ENCODE data around the gene LDLRAP1. TPM values are rescaled to one million over a fixed set of nuclear protein-coding genes. Genes with fewer than 3 reads are reported as not detected.

The LDLRAP1 gene
- polyA plus RNA-seq, 1 experiment: 12.4 TPM

GRCh38 chr1:25567710-25568089 is 24.3 kb downstream of the LDLRAP1 start:
- H3K27me3 ChIP-seq (ENCODE audit: control insufficient read depth, insufficient read depth, low read length): no peaks in the 10 kb centered on the region
- peak overlapping the region; percentile 94 for H3K27ac ChIP-seq (ENCODE audit: low read depth, low read length)
- DNase-seq (ENCODE audit: low read depth, low spot score): no peak
- no peak overlapping the region for H3K4me3 ChIP-seq (ENCODE audit: low read depth, low read length)
- H3K9me3 ChIP-seq (ENCODE audit: control insufficient read depth, insufficient read depth, low read length): no peaks in the 10 kb centered on the region; the same call in 1 of the 2 replicates
- no peak for TF ChIP-seq CTCF (IDR thresholded peaks at IDR 0.05; ENCODE audit: low read depth, low read length)
- POLR2A ChIA-PET: interaction anchor here (0.6 to 1.4 kb wide), 2 partner anchors 46 to 320 kb away, joined by 4 read pairs; partner anchors contain the start of gene RSRP1
- CTCF ChIA-PET: interaction anchor here (1.0 to 1.4 kb wide), 2 partner anchors 19 to 41 kb away, joined by 3 read pairs; no protein-coding TSS in a partner anchor

GRCh38 chr1:25568090-25568833 is 24.9 kb downstream of the LDLRAP1 start:
- Histone ChIP-seq H3K27ac (ENCODE audit: low read depth, low read length) (peak overlapping the region; percentile 94), H3K9me3 (ENCODE audit: control insufficient read depth, insufficient read depth, low read length) (no peaks in the 10 kb centered on the region; the same call in 1 of the 2 replicates), H3K27me3 (ENCODE audit: control insufficient read depth, insufficient read depth, low read length) (no peaks in the 10 kb centered on the region), H3K4me3 (ENCODE audit: low read depth, low read length) (no peak overlapping the region)
- ChIA-PET POLR2A (interaction anchor here (0.6 to 1.4 kb wide), 2 partner anchors 47 to 321 kb away, joined by 4 read pairs; partner anchors contain the start of gene RSRP1), CTCF (no interaction called here)
- DNase-seq (ENCODE audit: low read depth, low spot score): no peak
- TF ChIP-seq CTCF (IDR thresholded peaks at IDR 0.05; ENCODE audit: low read depth, low read length): peak; percentile 26; the same call in 1 of the 2 replicates

- no peaks in the 10 kb centered on the region; the same call in 1 of the 2 replicates for H3K9me3 ChIP-seq (ENCODE audit: control insufficient read depth, insufficient read depth, low read length)
- H3K27ac ChIP-seq (ENCODE audit: low read depth, low read length): peak overlapping the region; percentile 94
- H3K27me3 ChIP-seq (ENCODE audit: control insufficient read depth, insufficient read depth, low read length): no peaks in the 10 kb centered on the region
- ChIA-PET POLR2A (no interaction called here), CTCF (interaction anchor here (1.0 kb wide), 1 partner anchor 429 kb away, joined by 5 read pairs; the partner anchor contains the start of gene PAFAH2)
- H3K4me3 ChIP-seq (ENCODE audit: low read depth, low read length): no peak overlapping the region
- no peak for TF ChIP-seq CTCF (IDR thresholded peaks at IDR 0.05; ENCODE audit: low read depth, low read length)
- DNase-seq (ENCODE audit: low read depth, low spot score): peak; percentile 33
Observed at GRCh38 chr1:25568834-25569596, 25.6 kb downstream of the LDLRAP1 start.

DNA sequence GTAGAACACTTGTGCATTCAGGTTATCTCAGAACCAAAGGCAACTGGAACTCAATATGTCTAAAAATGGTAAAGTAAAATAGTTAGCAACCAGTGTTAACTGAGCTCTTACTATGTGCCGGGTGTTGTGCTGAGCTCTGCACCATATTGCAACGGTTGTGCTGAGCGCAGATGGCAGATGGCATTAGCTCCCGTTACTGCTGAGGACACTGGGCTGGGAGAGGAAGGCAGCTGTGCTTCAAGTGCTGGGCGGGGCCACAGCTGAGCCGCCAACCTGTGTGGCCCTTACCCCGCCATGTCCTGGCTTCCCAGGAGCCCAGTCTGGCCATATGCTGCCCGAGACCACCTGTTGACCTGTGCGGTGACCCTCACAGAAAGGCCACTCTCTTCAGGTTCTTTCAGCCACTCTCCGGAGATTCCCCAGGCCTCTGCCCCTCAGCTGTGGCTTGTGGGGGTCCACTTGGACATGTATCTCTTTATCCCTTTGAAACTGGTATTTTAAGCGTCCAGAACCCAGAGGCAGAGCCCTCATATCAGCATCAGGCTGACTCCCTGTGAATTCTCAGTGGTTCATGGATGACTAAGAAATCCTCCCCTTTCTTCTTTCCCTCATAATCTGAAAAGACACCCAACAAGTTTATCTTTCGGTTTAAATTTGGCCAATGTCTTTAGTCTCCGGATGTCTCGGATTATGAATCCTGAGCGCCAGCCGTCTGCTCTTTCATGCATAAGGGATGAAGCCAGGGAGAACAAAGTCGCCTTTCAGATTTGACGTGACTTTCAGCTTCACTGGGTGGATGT is 26.4 kb downstream of the LDLRAP1 start:
- H3K27ac ChIP-seq (ENCODE audit: low read depth, low read length): no peak overlapping the region
- POLR2A ChIA-PET: no interaction called here
- no peak overlapping the region for H3K4me3 ChIP-seq (ENCODE audit: low read depth, low read length)
- H3K27me3 ChIP-seq (ENCODE audit: control insufficient read depth, insufficient read depth, low read length): no peaks in the 10 kb centered on the region
- H3K9me3 ChIP-seq (ENCODE audit: control insufficient read depth, insufficient read depth, low read length): no peaks in the 10 kb centered on the region; the same call in 1 of the 2 replicates
- no peak for DNase-seq (ENCODE audit: low read depth, low spot score)
- TF ChIP-seq CTCF (IDR thresholded peaks at IDR 0.05; ENCODE audit: low read depth, low read length): no peak
- CTCF ChIA-PET: interaction anchor here (1.0 kb wide), 1 partner anchor 428 kb away, joined by 5 read pairs; the partner anchor contains the start of gene PAFAH2

Data from AG04450 (cell line).